Astrocyte (in vitro differentiated cells and primary cell): ENCODE results near the gene SNAPIN.

Source experiments
- EZH2 ChIP-seq: IDR thresholded peaks from 2 replicates; pipeline ENCODE4 v1.6.1; 2012; ENCODE audit warnings: mild to moderate bottlenecking, low read length, inconsistent platforms; ENCODE audit not compliant: insufficient read depth
- TF ChIP-seq, protein P1 (sequence below): IDR thresholded peaks from 2 replicates; pipeline ENCODE4 v1.5.1; 2011; ENCODE audit warnings: low read depth, mild to moderate bottlenecking, inconsistent platforms, low read length, moderate library complexity; ENCODE audit not compliant: insufficient read depth

DNA sequence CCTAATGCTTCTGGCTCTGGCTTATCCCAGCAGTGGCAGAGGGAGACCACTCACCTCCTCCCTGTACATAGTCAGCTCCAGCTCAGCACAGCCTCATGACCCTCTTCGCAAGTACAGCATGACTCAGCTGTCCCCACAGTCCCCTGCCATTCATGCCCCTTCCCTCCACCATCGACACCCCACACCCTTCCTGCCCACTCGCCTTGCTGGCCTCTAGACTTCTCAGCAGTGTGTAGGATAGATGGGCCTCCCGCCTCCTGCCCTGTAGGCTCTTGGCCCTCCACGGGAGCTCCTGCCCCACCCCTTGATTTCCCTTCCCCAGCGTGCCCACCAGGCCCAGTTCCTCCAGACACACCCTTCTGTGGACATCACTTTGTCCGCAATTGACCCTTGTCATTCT lies 29.8 kb downstream of the SNAPIN start:
- TF ChIP-seq, protein P1, sequence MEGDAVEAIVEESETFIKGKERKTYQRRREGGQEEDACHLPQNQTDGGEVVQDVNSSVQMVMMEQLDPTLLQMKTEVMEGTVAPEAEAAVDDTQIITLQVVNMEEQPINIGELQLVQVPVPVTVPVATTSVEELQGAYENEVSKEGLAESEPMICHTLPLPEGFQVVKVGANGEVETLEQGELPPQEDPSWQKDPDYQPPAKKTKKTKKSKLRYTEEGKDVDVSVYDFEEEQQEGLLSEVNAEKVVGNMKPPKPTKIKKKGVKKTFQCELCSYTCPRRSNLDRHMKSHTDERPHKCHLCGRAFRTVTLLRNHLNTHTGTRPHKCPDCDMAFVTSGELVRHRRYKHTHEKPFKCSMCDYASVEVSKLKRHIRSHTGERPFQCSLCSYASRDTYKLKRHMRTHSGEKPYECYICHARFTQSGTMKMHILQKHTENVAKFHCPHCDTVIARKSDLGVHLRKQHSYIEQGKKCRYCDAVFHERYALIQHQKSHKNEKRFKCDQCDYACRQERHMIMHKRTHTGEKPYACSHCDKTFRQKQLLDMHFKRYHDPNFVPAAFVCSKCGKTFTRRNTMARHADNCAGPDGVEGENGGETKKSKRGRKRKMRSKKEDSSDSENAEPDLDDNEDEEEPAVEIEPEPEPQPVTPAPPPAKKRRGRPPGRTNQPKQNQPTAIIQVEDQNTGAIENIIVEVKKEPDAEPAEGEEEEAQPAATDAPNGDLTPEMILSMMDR: no peak
- TF ChIP-seq EZH2: no peak
